HCT116 (cell line): ENCODE measurements around the gene OCA2.

Experiments
- ATF3 ChIP-seq: IDR thresholded peaks from 2 replicates; pipeline ENCODE4 v1.6.1; 2012
- CTCF ChIP-seq, 3 experiments: fragments of 200-600 bp in 1 of 3; sonication (generic) in 1 of 3; IDR thresholded peaks in 2 of 3; conservative IDR thresholded peaks in 1 of 3; 2 replicates each; pipeline ENCODE4 v1.5.1; 2012 to 2017; ENCODE audit warnings: low read depth in 2 of 3, low read length in 2 of 3, antibody characterized with exemption in 1 of 3, borderline replicate concordance in 1 of 3, control low read depth in 1 of 3, mild to moderate bottlenecking in 1 of 3, mixed read lengths in 1 of 3, mixed run types in 1 of 3, moderate library complexity in 1 of 3; ENCODE audit not compliant: insufficient read depth in 1 of 3
- POLR2A ChIP-seq: IDR thresholded peaks from 2 replicates; pipeline ENCODE4 v1.7.0; 2011; ENCODE audit warnings: borderline replicate concordance; ENCODE audit not compliant: insufficient read depth, insufficient read length; ENCODE audit errors: extremely low read depth
- SP1 ChIP-seq: IDR thresholded peaks from 2 replicates; pipeline ENCODE4 v1.6.1; 2012; ENCODE audit warnings: low read depth
- ZNF274 ChIP-seq: fragments of 200-500 bp; sonication (Bioruptor generic); IDR thresholded peaks from 2 replicates; pipeline ENCODE4 v1.6.1; 2014; ENCODE audit warnings: mild to moderate bottlenecking, low read depth, low read length, inconsistent platforms

- TF ChIP-seq CTCF (IDR thresholded peaks at IDR 0.05 in 2 of 3, conservative IDR thresholded peaks at IDR 0.05 in 1 of 3; ENCODE audit: borderline replicate concordance in 1 of 3, insufficient read depth in 1 of 3, low read depth in 2 of 3, low read length in 2 of 3) (no peak), ZNF274 (no peak), SP1 (no peak), POLR2A (no peak), ATF3 (no peak)
These were observed 2.8 kb downstream of the OCA2 start for GRCh38 chr15:28096411-28096669.
